ENCODE data around the gene PRRG1. TPM values are rescaled to one million over a fixed set of nuclear protein-coding genes. Genes with fewer than 3 reads are reported as not detected.
"Not testable (repeated sequence)": the region's sequence is repeated elsewhere in the genome, so short reads cannot be mapped to it uniquely, and the experiment has no call there.

PRRG1 gene
- total RNA-seq, 1 donor from 2014 or later: 7.8 TPM

DNA sequence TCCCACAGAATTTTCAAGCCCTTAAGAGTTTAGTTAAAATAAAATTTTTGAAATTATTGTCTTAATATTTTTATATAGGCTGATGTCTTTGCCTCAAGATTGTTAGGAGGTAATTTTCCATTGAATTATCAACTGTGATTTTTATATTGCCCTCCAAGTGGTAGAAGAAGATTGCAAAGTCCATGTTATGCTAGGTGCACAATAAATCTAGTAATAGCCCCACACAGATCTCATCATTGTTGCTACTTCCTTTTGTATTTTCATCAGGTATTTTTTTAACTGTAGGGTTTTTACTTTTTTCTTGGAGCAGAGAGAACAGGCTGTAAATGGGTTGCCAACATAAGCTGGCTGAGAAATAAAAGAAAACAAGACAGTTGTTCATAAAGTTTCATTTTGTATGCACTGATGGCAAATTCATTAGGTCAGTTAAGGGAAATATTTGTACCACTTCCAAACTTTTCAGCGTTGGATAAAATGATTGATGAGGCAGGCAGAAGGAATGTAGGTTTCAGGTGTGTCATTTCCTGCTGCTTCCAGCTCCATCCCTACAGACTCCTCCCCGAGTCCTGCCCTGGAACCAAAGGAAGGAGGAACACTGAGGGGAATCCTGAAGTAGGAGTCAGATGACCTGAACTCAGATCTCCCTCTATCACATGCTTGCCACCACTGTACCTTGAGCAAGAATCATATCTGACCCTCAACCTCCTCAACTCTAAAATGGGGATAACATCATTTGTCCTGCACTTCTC is 105.5 kb downstream of the PRRG1 start:
- H3K27ac ChIP-seq (ENCODE audit: low read depth, low read length): no peak overlapping the region
- no peak overlapping the region for H3K4me3 ChIP-seq (ENCODE audit: low read length in 3 of 3)
- H3K9me3 ChIP-seq (ENCODE audit: control insufficient read depth in 3 of 3, low read length in 3 of 3): no peaks in the 10 kb centered on the region
- peaks cover 0 to 5% (median 0%) of the 10 kb centered on the region in 3 donors for H3K4me1 ChIP-seq (ENCODE audit: control insufficient read depth in 3 of 3, insufficient read depth in 3 of 3, low read length in 3 of 3)
- no peaks in the 10 kb centered on the region for H3K27me3 ChIP-seq (ENCODE audit: control insufficient read depth in 3 of 3, insufficient read depth in 3 of 3, low read length in 3 of 3)
- no peaks in the 10 kb centered on the region for H3K36me3 ChIP-seq (ENCODE audit: control insufficient read depth in 3 of 3, insufficient read depth in 3 of 3, low read length in 3 of 3)
- H3K9ac ChIP-seq (ENCODE audit: low read depth in 1 of 3, low read length in 3 of 3): no peak overlapping the region

DNA sequence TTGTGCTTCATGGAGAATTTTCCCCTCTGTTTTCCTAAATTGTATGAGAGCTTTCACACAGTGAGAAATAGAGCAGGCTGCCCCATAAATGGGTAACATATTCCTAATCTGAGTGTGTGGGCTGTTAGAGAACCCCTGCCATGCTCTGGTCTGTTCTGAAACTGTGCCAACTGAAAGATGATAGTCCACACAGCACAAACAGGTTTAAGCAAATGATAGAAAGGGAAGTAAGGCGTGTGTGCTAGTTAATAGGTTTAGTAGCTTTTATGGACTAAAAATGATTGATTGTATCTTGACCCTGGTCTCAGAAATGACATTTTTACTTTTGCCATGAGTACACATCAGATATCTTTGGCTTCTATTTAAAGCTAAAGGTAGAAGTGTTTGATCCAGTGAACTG is 106.2 kb downstream of the PRRG1 start:
- no peaks in the 10 kb centered on the region for H3K36me3 ChIP-seq (ENCODE audit: control insufficient read depth in 3 of 3, insufficient read depth in 3 of 3, low read length in 3 of 3)
- H3K27ac ChIP-seq (ENCODE audit: low read depth, low read length): no peak overlapping the region
- no peak overlapping the region for H3K9ac ChIP-seq (ENCODE audit: low read depth in 1 of 3, low read length in 3 of 3)

DNA sequence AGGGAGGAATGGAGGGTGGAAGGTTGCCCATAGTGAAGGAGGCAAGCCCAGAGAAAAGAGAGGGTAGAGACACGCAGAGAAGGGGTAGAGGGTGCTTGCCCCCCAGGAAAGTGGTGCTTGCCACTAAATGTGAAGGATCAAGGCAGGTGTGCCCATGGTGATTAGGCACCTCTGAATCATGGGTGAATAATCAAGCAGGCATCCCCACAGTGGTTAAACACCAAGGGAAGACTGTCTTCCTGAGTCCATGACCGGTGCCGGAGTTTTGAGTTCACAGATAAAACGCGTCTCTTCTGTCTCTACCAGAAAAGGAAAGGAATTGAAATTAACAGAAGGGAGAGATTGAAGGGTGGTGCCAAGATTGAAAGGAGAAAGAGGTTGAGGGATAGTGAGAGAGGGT is 111.1 kb downstream of the PRRG1 start:
- not testable (repeated sequence) for H3K4me3 ChIP-seq (ENCODE audit: low read length in 3 of 3); H3K27ac ChIP-seq (ENCODE audit: low read depth, low read length); H3K4me1 ChIP-seq (ENCODE audit: control insufficient read depth in 3 of 3, insufficient read depth in 3 of 3, low read length in 3 of 3); H3K27me3 ChIP-seq (ENCODE audit: control insufficient read depth in 3 of 3, insufficient read depth in 3 of 3, low read length in 3 of 3); H3K9me3 ChIP-seq (ENCODE audit: control insufficient read depth in 3 of 3, low read length in 3 of 3); H3K36me3 ChIP-seq (ENCODE audit: control insufficient read depth in 3 of 3, insufficient read depth in 3 of 3, low read length in 3 of 3); H3K9ac ChIP-seq (ENCODE audit: low read depth in 1 of 3, low read length in 3 of 3)

More for the DNA sequence above, 106.2 kb downstream of the PRRG1 start:
- peaks cover 0 to 5% (median 0%) of the 10 kb centered on the region in 3 donors for H3K4me1 ChIP-seq (ENCODE audit: control insufficient read depth in 3 of 3, insufficient read depth in 3 of 3, low read length in 3 of 3)
- H3K27me3 ChIP-seq (ENCODE audit: control insufficient read depth in 3 of 3, insufficient read depth in 3 of 3, low read length in 3 of 3): no peaks in the 10 kb centered on the region
- H3K9me3 ChIP-seq (ENCODE audit: control insufficient read depth in 3 of 3, low read length in 3 of 3): no peaks in the 10 kb centered on the region
- no peak overlapping the region for H3K4me3 ChIP-seq (ENCODE audit: low read length in 3 of 3)

DNA sequence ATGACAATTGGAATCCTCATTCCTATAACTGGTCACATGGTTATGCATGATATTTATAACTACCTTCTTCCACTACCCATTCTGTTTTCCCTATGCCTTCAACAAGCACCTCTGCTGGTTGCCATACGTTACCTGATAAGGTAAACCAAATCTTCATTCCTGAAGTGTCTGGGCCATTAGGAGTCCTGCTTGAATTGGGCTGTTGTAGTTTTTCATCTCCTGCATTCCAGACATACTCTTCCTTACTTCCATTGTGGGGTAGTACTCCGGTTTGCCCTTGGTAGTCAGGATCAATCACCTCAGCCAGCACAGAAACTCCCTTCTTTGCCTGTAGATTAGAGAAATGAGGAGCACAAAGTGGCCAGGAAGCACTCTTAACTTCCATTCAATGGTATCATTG is 113.2 kb downstream of the PRRG1 start:
- Histone ChIP-seq H3K9ac (ENCODE audit: low read depth in 1 of 3, low read length in 3 of 3) (no peak overlapping the region), H3K9me3 (ENCODE audit: control insufficient read depth in 3 of 3, low read length in 3 of 3) (no peaks in the 10 kb centered on the region), H3K27ac (ENCODE audit: low read depth, low read length) (no peak overlapping the region), H3K4me1 (ENCODE audit: control insufficient read depth in 3 of 3, insufficient read depth in 3 of 3, low read length in 3 of 3) (no peaks in the 10 kb centered on the region), H3K4me3 (ENCODE audit: low read length in 3 of 3) (no peak overlapping the region), H3K36me3 (ENCODE audit: control insufficient read depth in 3 of 3, insufficient read depth in 3 of 3, low read length in 3 of 3) (peaks cover 0 to 2% (median 0%) of the 10 kb centered on the region in 3 donors), H3K27me3 (ENCODE audit: control insufficient read depth in 3 of 3, insufficient read depth in 3 of 3, low read length in 3 of 3) (no peaks in the 10 kb centered on the region)

DNA sequence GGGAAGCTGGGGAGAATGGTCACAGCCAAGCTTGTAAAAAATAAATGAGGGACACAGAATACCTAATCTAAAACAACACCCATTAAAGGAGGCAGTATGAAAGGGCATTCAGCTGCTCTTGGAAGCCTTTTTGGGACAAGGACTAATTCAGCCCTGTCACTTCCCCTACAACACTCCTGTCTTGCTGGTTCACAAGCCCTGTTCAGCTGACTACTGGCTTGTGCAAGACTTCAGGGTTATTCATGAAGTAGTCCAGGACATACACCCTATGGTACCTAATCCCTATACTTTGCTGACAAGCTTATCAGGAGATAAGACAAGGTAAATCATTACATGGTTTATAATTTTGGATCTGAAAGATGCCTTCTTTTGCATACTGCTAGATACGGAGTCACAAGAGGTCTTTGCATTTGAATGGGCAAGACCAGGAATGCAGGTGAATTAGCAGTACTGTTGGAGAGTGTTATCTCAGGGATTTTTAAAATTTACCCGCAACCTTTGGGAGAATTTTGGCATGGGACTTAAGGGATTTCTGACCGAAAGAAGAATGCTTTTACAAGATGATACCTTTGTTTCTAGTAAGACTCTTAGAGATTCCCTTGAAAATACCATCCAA is 119.1 kb downstream of the PRRG1 start:
- H3K4me3 ChIP-seq (ENCODE audit: low read length in 3 of 3): no peak overlapping the region
- H3K4me1 ChIP-seq (ENCODE audit: control insufficient read depth in 3 of 3, insufficient read depth in 3 of 3, low read length in 3 of 3): no peaks in the 10 kb centered on the region
- H3K27me3 ChIP-seq (ENCODE audit: control insufficient read depth in 3 of 3, insufficient read depth in 3 of 3, low read length in 3 of 3): no peaks in the 10 kb centered on the region
- no peaks in the 10 kb centered on the region for H3K9me3 ChIP-seq (ENCODE audit: control insufficient read depth in 3 of 3, low read length in 3 of 3)
- H3K27ac ChIP-seq (ENCODE audit: low read depth, low read length): no peak overlapping the region
- no peak overlapping the region for H3K9ac ChIP-seq (ENCODE audit: low read depth in 1 of 3, low read length in 3 of 3)
- no peaks in the 10 kb centered on the region for H3K36me3 ChIP-seq (ENCODE audit: control insufficient read depth in 3 of 3, insufficient read depth in 3 of 3, low read length in 3 of 3)

DNA sequence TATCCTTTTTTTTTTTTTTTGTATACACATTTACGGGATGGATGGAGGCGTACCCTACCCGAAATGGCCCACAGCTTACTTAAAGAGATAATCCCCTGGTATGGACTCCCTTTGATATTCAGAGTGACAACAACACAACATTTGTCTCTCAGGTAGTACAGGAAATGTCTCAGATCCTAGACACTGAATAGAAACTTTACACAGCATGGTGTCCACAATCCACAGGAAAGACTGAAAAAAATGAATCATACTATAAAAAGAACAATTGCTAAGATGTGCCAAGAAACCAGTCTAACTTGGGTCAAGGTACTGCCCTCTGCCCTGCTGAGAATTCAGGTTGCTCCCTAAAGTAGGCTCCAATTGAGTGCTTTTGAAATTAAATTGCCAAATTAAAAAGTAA is 121.5 kb downstream of the PRRG1 start:
- Histone ChIP-seq H3K27ac (ENCODE audit: low read depth, low read length) (no peak overlapping the region), H3K4me3 (ENCODE audit: low read length in 3 of 3) (no peak overlapping the region), H3K27me3 (ENCODE audit: control insufficient read depth in 3 of 3, insufficient read depth in 3 of 3, low read length in 3 of 3) (no peaks in the 10 kb centered on the region), H3K9me3 (ENCODE audit: control insufficient read depth in 3 of 3, low read length in 3 of 3) (no peaks in the 10 kb centered on the region), H3K36me3 (ENCODE audit: control insufficient read depth in 3 of 3, insufficient read depth in 3 of 3, low read length in 3 of 3) (no peaks in the 10 kb centered on the region), H3K9ac (ENCODE audit: low read depth in 1 of 3, low read length in 3 of 3) (no peak overlapping the region), H3K4me1 (ENCODE audit: control insufficient read depth in 3 of 3, insufficient read depth in 3 of 3, low read length in 3 of 3) (peaks cover 0 to 4% (median 0%) of the 10 kb centered on the region in 3 donors)

DNA sequence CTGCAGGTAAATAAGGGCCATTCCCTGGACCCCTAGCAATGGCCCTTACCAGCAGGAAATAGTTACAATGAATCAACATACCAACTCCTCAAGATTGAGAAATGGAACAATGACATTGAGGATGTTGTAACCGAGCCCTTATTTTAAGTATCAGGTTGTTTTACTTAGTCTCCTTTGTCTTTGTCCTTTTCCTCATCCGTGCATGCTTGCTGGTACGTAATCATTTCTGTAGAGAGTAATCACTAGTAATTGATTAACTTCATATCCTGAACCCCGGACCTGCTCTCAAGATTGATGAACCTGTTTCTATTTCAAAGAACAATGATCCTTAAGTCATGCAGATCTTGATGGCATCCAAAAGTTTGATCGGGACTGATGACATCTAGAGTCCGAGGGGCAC is 123.7 kb downstream of the PRRG1 start:
- Histone ChIP-seq H3K9me3 (ENCODE audit: control insufficient read depth in 3 of 3, low read length in 3 of 3) (no peaks in the 10 kb centered on the region), H3K36me3 (ENCODE audit: control insufficient read depth in 3 of 3, insufficient read depth in 3 of 3, low read length in 3 of 3) (no peaks in the 10 kb centered on the region), H3K4me3 (ENCODE audit: low read length in 3 of 3) (no peak overlapping the region), H3K9ac (ENCODE audit: low read depth in 1 of 3, low read length in 3 of 3) (no peak overlapping the region), H3K27ac (ENCODE audit: low read depth, low read length) (no peak overlapping the region), H3K4me1 (ENCODE audit: control insufficient read depth in 3 of 3, insufficient read depth in 3 of 3, low read length in 3 of 3) (peaks cover 0 to 4% (median 0%) of the 10 kb centered on the region in 3 donors), H3K27me3 (ENCODE audit: control insufficient read depth in 3 of 3, insufficient read depth in 3 of 3, low read length in 3 of 3) (no peaks in the 10 kb centered on the region)

DNA sequence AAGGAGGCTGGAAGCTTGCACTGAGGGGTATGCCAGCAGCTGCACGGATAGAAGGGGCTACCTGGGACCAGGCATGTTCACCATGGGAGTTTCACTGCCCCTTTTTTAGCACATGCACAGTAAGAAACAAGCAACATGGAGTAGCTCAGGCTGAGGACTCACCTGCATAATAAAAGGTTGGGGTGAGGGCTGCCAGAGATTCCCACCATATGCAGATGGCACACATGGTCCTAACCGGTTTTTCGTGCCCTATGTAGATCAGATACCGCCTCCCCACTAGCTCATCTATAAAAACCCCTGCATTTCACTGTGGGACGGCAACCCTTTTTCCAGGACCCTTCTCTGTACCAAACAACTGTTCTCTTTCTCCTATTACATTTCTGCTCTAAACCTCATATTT is 125.3 kb downstream of the PRRG1 start:
- Histone ChIP-seq H3K36me3 (ENCODE audit: control insufficient read depth in 3 of 3, insufficient read depth in 3 of 3, low read length in 3 of 3) (no peaks in the 10 kb centered on the region), H3K9ac (ENCODE audit: low read depth in 1 of 3, low read length in 3 of 3) (no peak overlapping the region), H3K9me3 (ENCODE audit: control insufficient read depth in 3 of 3, low read length in 3 of 3) (no peaks in the 10 kb centered on the region), H3K27me3 (ENCODE audit: control insufficient read depth in 3 of 3, insufficient read depth in 3 of 3, low read length in 3 of 3) (no peaks in the 10 kb centered on the region), H3K4me1 (ENCODE audit: control insufficient read depth in 3 of 3, insufficient read depth in 3 of 3, low read length in 3 of 3) (peaks cover 0 to 4% (median 0%) of the 10 kb centered on the region in 3 donors), H3K4me3 (ENCODE audit: low read length in 3 of 3) (no peak overlapping the region), H3K27ac (ENCODE audit: low read depth, low read length) (no peak overlapping the region)

DNA sequence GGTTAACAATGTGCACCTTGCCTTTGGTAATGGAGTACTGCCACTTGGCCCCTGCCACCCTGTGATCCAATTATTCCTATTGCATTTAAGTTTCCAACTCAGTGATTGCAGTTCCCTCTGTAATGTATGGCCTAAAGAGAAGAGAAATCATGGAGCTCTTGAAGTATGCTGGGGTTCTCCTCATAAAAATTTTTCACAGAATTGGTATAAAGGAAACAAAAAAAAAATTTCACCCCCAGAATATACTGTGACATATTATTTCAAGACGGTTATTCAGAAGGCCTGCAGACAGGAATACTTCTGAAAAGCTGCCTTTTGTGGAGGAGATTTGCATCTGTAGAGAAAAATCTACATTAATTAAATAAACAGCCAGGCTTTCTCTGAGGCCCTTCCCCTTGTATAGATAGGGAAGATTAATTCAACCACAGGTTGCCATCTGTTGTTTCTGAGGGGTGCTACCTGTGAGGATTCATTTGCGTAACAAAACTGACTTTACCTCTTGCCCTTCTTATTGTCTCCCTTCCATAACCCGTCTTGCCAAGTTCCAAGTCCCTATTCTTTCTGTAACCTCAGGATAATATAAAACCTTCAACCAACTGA is 127.5 kb downstream of the PRRG1 start:
- Histone ChIP-seq H3K27me3 (ENCODE audit: control insufficient read depth in 3 of 3, insufficient read depth in 3 of 3, low read length in 3 of 3) (no peaks in the 10 kb centered on the region), H3K27ac (ENCODE audit: low read depth, low read length) (no peak overlapping the region), H3K4me1 (ENCODE audit: control insufficient read depth in 3 of 3, insufficient read depth in 3 of 3, low read length in 3 of 3) (peaks cover 0 to 4% (median 0%) of the 10 kb centered on the region in 3 donors), H3K4me3 (ENCODE audit: low read length in 3 of 3) (no peak overlapping the region), H3K36me3 (ENCODE audit: control insufficient read depth in 3 of 3, insufficient read depth in 3 of 3, low read length in 3 of 3) (no peaks in the 10 kb centered on the region), H3K9me3 (ENCODE audit: control insufficient read depth in 3 of 3, low read length in 3 of 3) (no peaks in the 10 kb centered on the region), H3K9ac (ENCODE audit: low read depth in 1 of 3, low read length in 3 of 3) (no peak overlapping the region)

DNA sequence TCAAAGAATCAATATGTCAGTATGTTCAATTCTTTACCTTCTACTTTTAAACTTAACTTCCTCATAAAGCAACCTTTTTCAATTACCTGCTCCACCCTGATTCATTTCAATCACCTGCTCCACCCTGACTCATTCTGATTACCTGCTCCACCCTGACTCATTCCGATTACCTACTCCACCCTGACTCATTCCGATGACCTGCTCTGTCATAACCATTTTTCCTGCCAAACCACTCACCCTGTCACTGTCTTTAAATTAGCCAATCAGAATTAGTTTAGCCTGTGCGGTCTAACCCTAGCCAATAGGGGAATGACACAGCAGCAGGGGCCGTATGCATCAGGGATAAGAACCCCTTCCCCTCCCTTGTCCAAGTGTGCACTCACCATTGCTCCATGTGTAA is 135.2 kb downstream of the PRRG1 start:
- not testable (repeated sequence) for H3K9me3 ChIP-seq (ENCODE audit: control insufficient read depth in 3 of 3, low read length in 3 of 3); H3K9ac ChIP-seq (ENCODE audit: low read depth in 1 of 3, low read length in 3 of 3); H3K4me3 ChIP-seq (ENCODE audit: low read length in 3 of 3); H3K27me3 ChIP-seq (ENCODE audit: control insufficient read depth in 3 of 3, insufficient read depth in 3 of 3, low read length in 3 of 3); H3K4me1 ChIP-seq (ENCODE audit: control insufficient read depth in 3 of 3, insufficient read depth in 3 of 3, low read length in 3 of 3); H3K27ac ChIP-seq (ENCODE audit: low read depth, low read length); H3K36me3 ChIP-seq (ENCODE audit: control insufficient read depth in 3 of 3, insufficient read depth in 3 of 3, low read length in 3 of 3)

Measured in skeletal muscle tissue (tissue), 4 donors.